Prostate gland (tissue), 2 donors: ENCODE data around the gene CLEC2D.

Experiments
- CTCF ChIP-seq, 4 experiments: fragments of 200-600 bp in 2 of 4; fragments of 450-650 bp in 2 of 4; sonication (generic) in 2 of 4; IDR thresholded peaks; 1 replicate in 3 of 4; 2 replicates in 1 of 4; pipeline ENCODE4 v1.5.1; 2016 to 2019; ENCODE audit warnings: antibody characterized with exemption in 4 of 4, mild to moderate bottlenecking in 2 of 4, moderate library complexity in 2 of 4
- POLR2A ChIP-seq: fragments of 450-650 bp; IDR thresholded peaks from one replicate; pipeline ENCODE4 v1.6.1; 2016; ENCODE audit warnings: antibody characterized with exemption, mild to moderate bottlenecking

GRCh38 chr12:9730011-9730410 is 60.5 kb downstream of the CLEC2D start:
- TF ChIP-seq CTCF (IDR thresholded peaks at IDR 0.05): no peak
- no peak for TF ChIP-seq POLR2A
